GM19193 (cell line): ENCODE results near the gene ACTRT2.

Experiments
- POLR2A ChIP-seq: IDR thresholded peaks from 4 replicates; pipeline ENCODE4 v1.6.1; 2011; ENCODE audit not compliant: insufficient read depth, insufficient read length; ENCODE audit errors: extremely low read depth

The ACTRT2 gene

GRCh38 chr1:3005771-3006170 lies 15.5 kb upstream of the ACTRT2 start:
- no peak for TF ChIP-seq POLR2A

GRCh38 chr1:3007298-3008147 lies 13.7 kb upstream of the ACTRT2 start:
- TF ChIP-seq POLR2A = no peak

- TF ChIP-seq POLR2A = no peak
Measured at GRCh38 chr1:3009021-3009420, 12.2 kb upstream of the ACTRT2 start.

- TF ChIP-seq POLR2A = no peak
Measured at GRCh38 chr1:3009556-3009955, 11.7 kb upstream of the ACTRT2 start.

GRCh38 chr1:3011127-3011526 lies 10.1 kb upstream of the ACTRT2 start:
- no peak for TF ChIP-seq POLR2A

- TF ChIP-seq POLR2A = no peak
Measured at GRCh38 chr1:3011631-3012455, 9.4 kb upstream of the ACTRT2 start.

GRCh38 chr1:3012456-3013291 lies 8.6 kb upstream of the ACTRT2 start:
- no peak for TF ChIP-seq POLR2A

- TF ChIP-seq POLR2A = no peak
Measured at GRCh38 chr1:3013371-3014049, 7.8 kb upstream of the ACTRT2 start.

GRCh38 chr1:3014050-3014440 lies 7.2 kb upstream of the ACTRT2 start:
- no peak for TF ChIP-seq POLR2A

GRCh38 chr1:3014443-3015268 lies 6.6 kb upstream of the ACTRT2 start:
- TF ChIP-seq POLR2A = no peak

GRCh38 chr1:3015269-3015635 lies 6.0 kb upstream of the ACTRT2 start:
- no peak for TF ChIP-seq POLR2A

- no peak for TF ChIP-seq POLR2A
Measured at GRCh38 chr1:3015744-3016143, 5.5 kb upstream of the ACTRT2 start.

GRCh38 chr1:3016641-3017439 lies 4.4 kb upstream of the ACTRT2 start:
- no peak for TF ChIP-seq POLR2A
